ENCODE measurements around the gene AMACR.

AMACR gene

GRCh38 chr5:34007621-34008600 lies at the start of gene AMACR:
Gene AMACR (minus strand): TSS chr5:34008050. CDS start chr5:34008019, 31 bp downstream.
- DNase-seq (ENCODE audit: low spot score), result peak; percentile 97

- DNase-seq (ENCODE audit: low spot score), result no peak
These were observed 49.7 kb upstream of the AMACR start for GRCh38 chr5:34057569-34057968.

- no peak for DNase-seq (ENCODE audit: low spot score)
These were observed 49.3 kb upstream of the AMACR start for GRCh38 chr5:34057118-34057517.

GRCh38 chr5:34055667-34056066 lies 47.8 kb upstream of the AMACR start:
- DNase-seq (ENCODE audit: low spot score), result no peak

GRCh38 chr5:34054400-34054729 lies 46.5 kb upstream of the AMACR start:
- no peak for DNase-seq (ENCODE audit: low spot score)

GRCh38 chr5:34053571-34054399 lies 45.9 kb upstream of the AMACR start:
- no peak for DNase-seq (ENCODE audit: low spot score)

- DNase-seq (ENCODE audit: low spot score), result no peak
These were observed 45.3 kb upstream of the AMACR start for GRCh38 chr5:34053133-34053532.

- DNase-seq (ENCODE audit: low spot score), result no peak
These were observed 43.6 kb upstream of the AMACR start for GRCh38 chr5:34051374-34051980.

GRCh38 chr5:34047774-34048572 lies 40.1 kb upstream of the AMACR start:
- DNase-seq (ENCODE audit: low spot score), result no peak

- no peak for DNase-seq (ENCODE audit: low spot score)
These were observed 39.3 kb upstream of the AMACR start for GRCh38 chr5:34047143-34047542.

- no peak for DNase-seq (ENCODE audit: low spot score)
These were observed 38.1 kb upstream of the AMACR start for GRCh38 chr5:34045996-34046395.

- no peak for DNase-seq (ENCODE audit: low spot score)
These were observed 37.2 kb upstream of the AMACR start for GRCh38 chr5:34045023-34045422.

GRCh38 chr5:34043099-34043876 lies 35.4 kb upstream of the AMACR start, which contains the start of gene C1QTNF3:
Gene C1QTNF3 (minus strand): TSS chr5:34043213. CDS start chr5:34043125, 88 bp downstream.
- DNase-seq (ENCODE audit: low spot score), result no peak

GRCh38 chr5:34042321-34042720 lies 34.5 kb upstream of the AMACR start:
- DNase-seq (ENCODE audit: low spot score), result no peak

GRCh38 chr5:34041247-34041972 lies 33.6 kb upstream of the AMACR start:
- DNase-seq (ENCODE audit: low spot score), result no peak

GRCh38 chr5:34040472-34040871 lies 32.6 kb upstream of the AMACR start:
- no peak for DNase-seq (ENCODE audit: low spot score)

- DNase-seq (ENCODE audit: low spot score), result no peak
These were observed 31.7 kb upstream of the AMACR start for GRCh38 chr5:34039398-34040157.

- DNase-seq (ENCODE audit: low spot score), result no peak
These were observed 31.0 kb upstream of the AMACR start for GRCh38 chr5:34038838-34039237.

- no peak for DNase-seq (ENCODE audit: low spot score)
These were observed 30.5 kb upstream of the AMACR start for GRCh38 chr5:34038390-34038789.

All from ecto neural progenitor cell (in vitro differentiated cells).